H1 (cell line): Measurements from ENCODE around the gene PRR7. TPM values are rescaled to one million over a fixed set of nuclear protein-coding genes. Genes with fewer than 3 reads are reported as not detected.

Experiments
- BACH1 ChIP-seq: IDR thresholded peaks from 2 replicates; pipeline ENCODE4 v1.6.1; 2012; ENCODE audit warnings: low read length, improper control_type of control experiment
- EP300 ChIP-seq, 2 experiments: IDR thresholded peaks; 1 replicate in 1 of 2; 2 replicates in 1 of 2; pipeline ENCODE4 v1.6.1; 2011 to 2012; ENCODE audit warnings: low read depth in 2 of 2, low read length in 2 of 2, mild to moderate bottlenecking in 2 of 2, borderline replicate concordance in 1 of 2, inconsistent platforms in 1 of 2, moderate library complexity in 1 of 2
- EZH2 ChIP-seq: fragments of 200-600 bp; sonication (generic); IDR thresholded peaks from 2 replicates; pipeline ENCODE4 v1.7.1; 2012; ENCODE audit warnings: low read depth, mild to moderate bottlenecking, moderate library complexity, low read length, inconsistent platforms; ENCODE audit not compliant: severe bottlenecking
- SUZ12 ChIP-seq: fragments of 200-600 bp; sonication (generic); IDR thresholded peaks from 2 replicates; pipeline ENCODE4 v1.6.1; 2012; ENCODE audit warnings: mild to moderate bottlenecking, inconsistent platforms, low read length, moderate library complexity, mixed read lengths
- polyA plus RNA-seq, 7 experiments: library from polyadenylated mRNA; depleted of rRNA in 3 of 7; stranded (reverse) in 5 of 7; unstranded in 2 of 7; fragments of >200 nt in 5 of 7; fragments of 200-250 nt in 2 of 7; gene quantifications; 1 replicate in 5 of 7; 2 replicates in 1 of 7; 4 replicates in 1 of 7; pipeline versions ENCODE4 v1.2.1 to v1.2.3, GENCODE V29; 2011 to 2013; ENCODE audit warnings: missing spikeins in 2 of 7, mixed read lengths in 2 of 7
- total RNA-seq: library from RNA; stranded (reverse); fragmentation: NEBNext Ultra II Directional; extraction: Animal tissue kit (Norgen Biotek cat#: 25700); gene quantifications from 2 replicates; pipeline ENCODE4 v1.2.1, GENCODE V29; 2021
- TF ChIP-seq, protein P1 (sequence below), 3 experiments: IDR thresholded peaks; 1 replicate in 2 of 3; 2 replicates in 1 of 3; pipeline versions ENCODE4 v1.5.1 to v1.6.1; 2011; ENCODE audit warnings: low read length in 3 of 3, mild to moderate bottlenecking in 3 of 3, inconsistent platforms in 2 of 3, low read depth in 1 of 3, moderate library complexity in 1 of 3; ENCODE audit not compliant: insufficient read depth in 1 of 3; ENCODE audit errors: control extremely low read depth in 1 of 3
- TF ChIP-seq, protein P2 (sequence below): IDR thresholded peaks from 2 replicates; pipeline ENCODE4 v1.6.1; 2012; ENCODE audit warnings: low read length, inconsistent platforms

The PRR7 gene
- total and polyA plus RNA-seq, 2 of the 8 experiments (the other 6 are each of a cell fraction or from before 2014, with no cell fraction given): 8.0 to 11.8 TPM

DNA sequence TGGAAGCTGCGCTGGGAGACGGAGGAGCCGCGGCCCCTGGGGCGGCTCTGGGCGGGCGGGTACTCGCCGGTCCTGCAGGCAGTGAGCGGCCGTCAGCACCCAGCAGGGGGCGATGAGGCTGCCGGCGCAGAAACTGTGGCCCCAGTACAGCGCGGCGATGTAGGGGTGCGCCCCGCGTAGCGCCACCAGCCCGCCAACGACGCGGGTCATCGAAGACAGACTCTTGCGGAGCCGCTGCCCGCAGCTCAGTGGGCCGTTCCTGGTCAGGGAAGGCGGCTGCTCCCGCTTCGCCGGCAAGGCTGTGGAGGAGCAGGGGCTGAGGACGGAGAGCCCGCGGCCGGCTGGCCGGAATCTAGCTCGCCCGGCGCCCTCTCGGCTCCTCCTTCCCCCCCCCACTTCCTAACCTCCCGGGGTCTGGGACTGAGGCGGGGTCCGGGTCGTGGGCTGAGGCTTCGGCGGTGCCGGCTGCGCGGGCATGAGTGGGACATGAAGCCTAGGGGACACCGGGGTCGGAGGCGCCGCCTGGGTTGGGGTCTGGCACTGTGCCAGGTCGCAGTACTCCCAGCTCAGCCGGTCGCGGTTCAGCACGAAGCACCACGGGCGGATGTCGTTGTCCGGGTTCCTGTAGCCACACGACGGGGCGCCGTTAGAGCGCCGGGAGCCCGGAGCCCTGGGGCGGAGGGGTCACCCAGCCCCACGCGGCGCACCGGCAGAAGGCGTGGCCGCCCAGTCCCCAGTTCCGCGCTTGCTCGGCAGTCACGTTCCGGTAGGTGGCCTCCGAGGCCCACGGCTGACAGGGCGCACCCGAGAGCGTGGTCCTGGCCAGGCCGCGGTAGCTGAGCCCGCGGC, 42.6 kb upstream of the PRR7 start (continued):
- TF ChIP-seq EZH2 (peak; percentile 48), BACH1 (no peak), EP300 (IDR thresholded peaks at IDR 0.05; ENCODE audit: borderline replicate concordance in 1 of 2, low read depth in 2 of 2, low read length in 2 of 2) (no peak), SUZ12 (peak; percentile 67; the same call in 1 of the 2 replicates)
- TF ChIP-seq, protein P1, sequence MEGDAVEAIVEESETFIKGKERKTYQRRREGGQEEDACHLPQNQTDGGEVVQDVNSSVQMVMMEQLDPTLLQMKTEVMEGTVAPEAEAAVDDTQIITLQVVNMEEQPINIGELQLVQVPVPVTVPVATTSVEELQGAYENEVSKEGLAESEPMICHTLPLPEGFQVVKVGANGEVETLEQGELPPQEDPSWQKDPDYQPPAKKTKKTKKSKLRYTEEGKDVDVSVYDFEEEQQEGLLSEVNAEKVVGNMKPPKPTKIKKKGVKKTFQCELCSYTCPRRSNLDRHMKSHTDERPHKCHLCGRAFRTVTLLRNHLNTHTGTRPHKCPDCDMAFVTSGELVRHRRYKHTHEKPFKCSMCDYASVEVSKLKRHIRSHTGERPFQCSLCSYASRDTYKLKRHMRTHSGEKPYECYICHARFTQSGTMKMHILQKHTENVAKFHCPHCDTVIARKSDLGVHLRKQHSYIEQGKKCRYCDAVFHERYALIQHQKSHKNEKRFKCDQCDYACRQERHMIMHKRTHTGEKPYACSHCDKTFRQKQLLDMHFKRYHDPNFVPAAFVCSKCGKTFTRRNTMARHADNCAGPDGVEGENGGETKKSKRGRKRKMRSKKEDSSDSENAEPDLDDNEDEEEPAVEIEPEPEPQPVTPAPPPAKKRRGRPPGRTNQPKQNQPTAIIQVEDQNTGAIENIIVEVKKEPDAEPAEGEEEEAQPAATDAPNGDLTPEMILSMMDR (IDR thresholded peaks at IDR 0.05; ENCODE audit: control extremely low read depth in 1 of 3, insufficient read depth in 1 of 3, low read depth in 1 of 3, low read length in 3 of 3): peak in 2 of 3 experiments; percentile 49 to 61; a peak in 3 of 4 replicates
- TF ChIP-seq, protein P2, sequence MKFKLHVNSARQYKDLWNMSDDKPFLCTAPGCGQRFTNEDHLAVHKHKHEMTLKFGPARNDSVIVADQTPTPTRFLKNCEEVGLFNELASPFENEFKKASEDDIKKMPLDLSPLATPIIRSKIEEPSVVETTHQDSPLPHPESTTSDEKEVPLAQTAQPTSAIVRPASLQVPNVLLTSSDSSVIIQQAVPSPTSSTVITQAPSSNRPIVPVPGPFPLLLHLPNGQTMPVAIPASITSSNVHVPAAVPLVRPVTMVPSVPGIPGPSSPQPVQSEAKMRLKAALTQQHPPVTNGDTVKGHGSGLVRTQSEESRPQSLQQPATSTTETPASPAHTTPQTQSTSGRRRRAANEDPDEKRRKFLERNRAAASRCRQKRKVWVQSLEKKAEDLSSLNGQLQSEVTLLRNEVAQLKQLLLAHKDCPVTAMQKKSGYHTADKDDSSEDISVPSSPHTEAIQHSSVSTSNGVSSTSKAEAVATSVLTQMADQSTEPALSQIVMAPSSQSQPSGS: no peak
